Ascending aorta (tissue), 2 donors: ENCODE measurements around the gene CRISPLD2. TPM values are rescaled to one million over a fixed set of nuclear protein-coding genes. Genes with fewer than 3 reads are reported as not detected.

ENCODE experiments used
- DNase-seq, 2 donors: peaks; one replicate each; pipeline ENCODE4 v3.0.0-alpha.2; 2019; ENCODE audit warnings: low spot score in 2 of 2
- H3K27ac ChIP-seq, 2 donors: fragments of 200-600 bp; sonication (generic); one replicate each; pipeline ENCODE4 v1.5.1; 2016 to 2017; ENCODE audit warnings: mild to moderate bottlenecking in 1 of 2
- H3K27me3 ChIP-seq: fragments of 200-600 bp; sonication (generic); one replicate; pipeline ENCODE4 v1.5.1; 2017
- H3K36me3 ChIP-seq, 2 donors: fragments of 200-600 bp; sonication (generic); one replicate each; pipeline ENCODE4 v1.5.1; 2016
- H3K4me1 ChIP-seq, 2 donors: fragments of 200-600 bp; sonication (generic); one replicate each; pipeline ENCODE4 v1.5.1; 2016 to 2017; ENCODE audit warnings: mild to moderate bottlenecking in 1 of 2
- H3K4me3 ChIP-seq, 2 donors: fragments of 200-600 bp; sonication (generic); one replicate each; pipeline ENCODE4 v1.5.1; 2016 to 2017; ENCODE audit warnings: mild to moderate bottlenecking in 1 of 2
- H3K9me3 ChIP-seq, 2 donors: fragments of 200-600 bp; sonication (generic); one replicate each; pipeline ENCODE4 v1.5.1; 2016
- CTCF ChIP-seq, 3 experiments: fragments of 200-600 bp in 2 of 3; fragments of 450-650 bp in 1 of 3; sonication (generic) in 2 of 3; IDR thresholded peaks; one replicate each; pipeline ENCODE4 v1.5.1; 2016 to 2019; ENCODE audit warnings: antibody characterized with exemption in 3 of 3, mild to moderate bottlenecking in 1 of 3, moderate library complexity in 1 of 3
- intact Hi-C: fragments of 100-400 bp; cut with DNase I; formaldehyde crosslinking; loops from one replicate; pipeline ENCODE4 v1.15.1; 2023
- total RNA-seq: library from RNA; depleted of rRNA; stranded (reverse); fragments of >200 nt; gene quantifications from one replicate; pipeline ENCODE4 v1.1.0, GENCODE V29; 2016

The CRISPLD2 gene
- total RNA-seq, 1 donor from 2014 or later = 204 TPM

- no peaks in the 10 kb centered on the region for H3K36me3 ChIP-seq
- H3K4me3 ChIP-seq = no peak overlapping the region
- H3K27ac ChIP-seq = no peak overlapping the region
- H3K27me3 ChIP-seq = no peaks in the 10 kb centered on the region
- no peak for DNase-seq
- no peak for TF ChIP-seq CTCF (IDR thresholded peaks at IDR 0.05)
- H3K4me1 ChIP-seq = peaks cover 0 to 6% of the 10 kb centered on the region in 2 donors
- no peaks in the 10 kb centered on the region for H3K9me3 ChIP-seq
- intact Hi-C loops = no loop called here
Measured at GRCh38 chr16:84957192-84957591, 137.4 kb downstream of the CRISPLD2 start.

- Histone ChIP-seq H3K27me3 (no peaks in the 10 kb centered on the region), H3K27ac (no peak overlapping the region), H3K4me1 (peaks cover 0 to under 1% of the 10 kb centered on the region in 2 donors), H3K36me3 (no peaks in the 10 kb centered on the region), H3K4me3 (no peak overlapping the region), H3K9me3 (no peaks in the 10 kb centered on the region)
- intact Hi-C loops = no loop called here
- TF ChIP-seq CTCF (IDR thresholded peaks at IDR 0.05) = no peak
- DNase-seq = no peak
Measured at GRCh38 chr16:84957792-84958191, 138.0 kb downstream of the CRISPLD2 start.

Other genes with a start within 250 kb of the CRISPLD2 start
- gene COTL1, start 201.9 kb upstream of the CRISPLD2 start, total RNA-seq = 120 TPM
- gene KLHL36, start 171.5 kb upstream of the CRISPLD2 start, total RNA-seq = 65.1 TPM
- 27.8 TPM for gene USP10, start 120.0 kb upstream of the CRISPLD2 start, total RNA-seq
- 70.7 TPM for gene ZDHHC7, start 191.6 kb downstream of the CRISPLD2 start, total RNA-seq
- 131 TPM for gene KIAA0513, start 207.8 kb downstream of the CRISPLD2 start, total RNA-seq